ENCODE measurements around the gene PBX3.

DNA sequence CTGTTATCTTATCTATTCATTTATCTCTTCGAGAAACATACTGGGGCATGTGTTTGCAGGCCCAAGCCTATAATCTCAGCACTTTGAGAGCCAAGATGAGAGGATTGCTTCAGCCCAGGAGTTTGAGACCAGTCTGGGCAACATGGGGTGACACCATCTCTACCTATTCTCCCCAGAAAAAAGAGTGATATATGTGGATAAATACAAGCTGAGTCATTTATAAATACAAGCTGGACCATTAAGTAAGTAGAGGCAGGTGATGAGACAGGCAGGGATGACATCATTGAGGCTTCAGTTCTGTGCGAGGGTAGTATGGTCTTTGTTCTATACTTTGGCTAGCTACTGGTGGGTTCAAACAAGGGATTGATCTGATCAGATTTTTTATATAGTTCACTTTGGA is 25.6 kb downstream of the PBX3 start:
- TF ChIP-seq EZH2 (IDR thresholded peaks at IDR 0.05; ENCODE audit: insufficient read depth, poor library complexity, severe bottlenecking) = no peak
- no peak for TF ChIP-seq EZH2phosphoT487 (IDR thresholded peaks at IDR 0.05; ENCODE audit: insufficient read depth, low read depth)
